ENCODE measurements around the gene DNAJB14. TPM values are rescaled to one million over a fixed set of nuclear protein-coding genes. Genes with fewer than 3 reads are reported as not detected.

The DNAJB14 gene
- total and polyA plus RNA-seq, 2 of the 4 experiments (the other 2 are of a cell fraction) = 12.9 to 15.6 TPM

- Histone ChIP-seq H3K4me2 (ENCODE audit: low read depth, low read length) (no peak overlapping the region), H2BK120ac (ENCODE audit: low read depth, low read length) (no peak overlapping the region), H3K9me3 (ENCODE audit: control insufficient read depth, insufficient read depth, low read length) (no peaks in the 10 kb centered on the region), H3K14ac (replicated peaks; ENCODE audit: low read depth, low read length) (no peak overlapping the region), H3K4me3 (ENCODE audit: insufficient read depth, low read depth, low read length) (no peak overlapping the region), H3K36me3 (ENCODE audit: control insufficient read depth, insufficient read depth, low read length) (no peaks in the 10 kb centered on the region), H3K27ac (ENCODE audit: insufficient read depth, low read length) (no peak overlapping the region), H4K5ac (ENCODE audit: low read depth, low read length) (no peak overlapping the region), H3K56ac (ENCODE audit: extremely low read depth, insufficient read depth, low read length) (no peak overlapping the region), H2BK15ac (ENCODE audit: low read depth, low read length) (no peak overlapping the region), H3K23ac (ENCODE audit: low read depth, low read length) (no peak overlapping the region), H4K8ac (ENCODE audit: low read depth in 2 of 2, low read length in 2 of 2) (no peak overlapping the region), H3K79me1 (ENCODE audit: low read depth in 1 of 2, low read length in 2 of 2) (no peaks in the 10 kb centered on the region), H3K9ac (ENCODE audit: low read depth, low read length) (no peak overlapping the region), H3K18ac (ENCODE audit: low read depth, low read length) (no peak overlapping the region), H3K4me1 (ENCODE audit: control insufficient read depth, insufficient read depth, low read length) (no peaks in the 10 kb centered on the region), H4K20me1 (ENCODE audit: insufficient read depth, low read length) (no peaks in the 10 kb centered on the region), H2BK5ac (ENCODE audit: low read depth, low read length, poor library complexity, severe bottlenecking) (no peak overlapping the region), H3K27me3 (ENCODE audit: control insufficient read depth, insufficient read depth, low read length) (peaks cover 3% of the 10 kb centered on the region), H3K9me1 (ENCODE audit: insufficient read depth, low read length) (no peaks in the 10 kb centered on the region), H2AFZ (replicated peaks; ENCODE audit: low read length, poor library complexity) (no peak overlapping the region), H4K91ac (ENCODE audit: insufficient read depth, low read depth, low read length) (no peak overlapping the region), H3K4ac (ENCODE audit: low read depth, low read length) (no peak overlapping the region), H2BK20ac (ENCODE audit: low read depth, low read length) (no peak overlapping the region), H2AK5ac (ENCODE audit: low read depth, low read length) (no peak overlapping the region), H2AK9ac (replicated peaks; ENCODE audit: low read depth, low read length, poor library complexity) (no peak overlapping the region)
- no peak for ATAC-seq (ENCODE audit: low read depth)
- ChIA-PET POLR2A (ENCODE audit: unreplicated experiment) (no interaction called here), CTCF (no interaction called here)
- in situ Hi-C loops (cut with MboI; ENCODE audit: low sequenced_read_pairs) (no loop called here), intact Hi-C loops (cut with micrococcal nuclease) (no loop called here), dilution Hi-C loops (cut with HindIII; ENCODE audit: low sequenced_read_pairs, unreplicated experiment) (no loop called here)
- TF ChIP-seq MAZ (IDR thresholded peaks at IDR 0.05; ENCODE audit: borderline replicate concordance, low read depth, low read length) (no peak), RFX5 (IDR thresholded peaks at IDR 0.05; ENCODE audit: low read depth, low read length) (no peak), NFE2L2 (IDR thresholded peaks at IDR 0.05; ENCODE audit: low read depth, low read length) (no peak), MAFK (IDR thresholded peaks at IDR 0.05; ENCODE audit: low read depth, low read length) (no peak), BHLHE40 (IDR thresholded peaks at IDR 0.05; ENCODE audit: low read depth, low read length) (no peak), FOS (IDR thresholded peaks at IDR 0.05; ENCODE audit: low read depth, low read length) (no peak), RCOR1 (IDR thresholded peaks at IDR 0.05; ENCODE audit: insufficient replicate concordance, low read length) (no peak), MXI1 (IDR thresholded peaks at IDR 0.05; ENCODE audit: borderline replicate concordance, low read depth, low read length) (no peak), CHD1 (IDR thresholded peaks at IDR 0.05; ENCODE audit: low read depth, low read length) (no peak)
- DNase-seq = no peak
- no TSS peak for BruUV-seq (replicated peaks)
These were observed 73.8 kb downstream of the DNAJB14 start for GRCh38 chr4:99872570-99872969.
